Measurements from ENCODE around the gene TSPAN2.

GRCh38 chr1:115040501-115040900, 48.8 kb downstream of the TSPAN2 start:
- TF ChIP-seq CTCF (IDR thresholded peaks at IDR 0.05; ENCODE audit: poor library complexity, severe bottlenecking): no peak
- no peak for TF ChIP-seq REST (IDR thresholded peaks at IDR 0.05; ENCODE audit: borderline replicate concordance)
- TF ChIP-seq SMC3 (conservative IDR thresholded peaks at IDR 0.05; ENCODE audit: poor library complexity): no peak
- TF ChIP-seq EP300 (conservative IDR thresholded peaks at IDR 0.05; ENCODE audit: poor library complexity, severe bottlenecking): no peak
- no peak for TF ChIP-seq POLR2AphosphoS5 (IDR thresholded peaks at IDR 0.05)
- no peak for TF ChIP-seq EZH2 (IDR thresholded peaks at IDR 0.05; ENCODE audit: borderline replicate concordance, insufficient read depth, low read length, poor library complexity, severe bottlenecking)
- TF ChIP-seq TAF1 (IDR thresholded peaks at IDR 0.05; ENCODE audit: low read depth): no peak

All from neural cell (in vitro differentiated cells).